Measurements from ENCODE around the gene UBE2O. TPM values are rescaled to one million over a fixed set of nuclear protein-coding genes. Genes with fewer than 3 reads are reported as not detected.

Gene UBE2O
- total RNA-seq, 1 experiment from 2014 or later = 64.7 TPM

- no peak overlapping the region for H3K4me2 ChIP-seq (ENCODE audit: low read length)
These were observed 25.3 kb downstream of the UBE2O start for GRCh38 chr17:76427501-76428231.

DNA sequence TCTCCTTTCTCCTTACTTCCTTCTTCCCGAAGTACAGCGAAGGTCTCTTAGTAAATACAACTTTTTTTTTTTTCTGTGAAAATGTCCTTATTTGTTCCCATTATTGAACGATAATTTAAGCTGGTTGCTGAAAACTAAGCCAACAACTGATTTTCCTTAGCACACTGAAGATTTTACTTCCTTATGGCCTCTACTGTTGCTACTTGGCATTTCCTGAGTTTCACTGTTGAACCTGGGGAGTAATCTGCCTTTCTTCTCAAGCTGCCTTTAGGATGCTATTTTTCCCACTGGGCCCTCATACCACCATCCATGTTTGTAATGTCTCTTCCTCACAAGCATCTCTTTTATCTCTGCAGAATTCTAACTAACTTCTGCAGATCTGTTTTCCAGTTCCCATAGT, 26.1 kb downstream of the UBE2O start:
- Histone ChIP-seq H4K20me1 (ENCODE audit: low read length) (peaks cover 31% of the 10 kb centered on the region), H2AFZ (ENCODE audit: low read length) (no peak overlapping the region), H3K4me1 (ENCODE audit: insufficient read depth, low read length) (no peaks in the 10 kb centered on the region), H3K9ac (ENCODE audit: low read length) (no peak overlapping the region), H3K27ac (ENCODE audit: low read length) (no peak overlapping the region), H3K27me3 (ENCODE audit: low read length) (no peaks in the 10 kb centered on the region), H3K9me2 (replicated peaks; ENCODE audit: low read length) (no peaks in the 10 kb centered on the region), H3K9me3 (ENCODE audit: low read length) (no peaks in the 10 kb centered on the region), H3K36me3 (ENCODE audit: low read depth, low read length) (peaks cover 10% of the 10 kb centered on the region; the same call in 1 of the 2 replicates), H3F3A (ENCODE audit: low read length, unreplicated experiment) (no peaks in the 10 kb centered on the region), H3K79me2 (ENCODE audit: low read length) (peaks cover 89% of the 10 kb centered on the region), H3K4me3 (ENCODE audit: low read length) (no peak overlapping the region), H3K4me2 (ENCODE audit: low read length) (no peak overlapping the region)
- TF ChIP-seq EZH2phosphoT487 (IDR thresholded peaks at IDR 0.05; ENCODE audit: borderline replicate concordance, low read length) = no peak
- TF ChIP-seq EZH2 (IDR thresholded peaks at IDR 0.05; ENCODE audit: low read length, unreplicated experiment) = no peak
- no peak for TF ChIP-seq CTCF (conservative IDR thresholded peaks at IDR 0.05; ENCODE audit: low read depth, low read length)
- intact Hi-C loops (cut with micrococcal nuclease) = no loop called here
- BruUV-seq (replicated peaks) = no TSS peak
- CTCF ChIA-PET = no interaction called here
- ATAC-seq = no peak
- no peak for DNase-seq
- POLR2A ChIA-PET (ENCODE audit: unreplicated experiment) = no interaction called here

More at GRCh38 chr17:76427501-76428231, 25.3 kb downstream of the UBE2O start:
- BruUV-seq (replicated peaks) = no TSS peak
- ATAC-seq (no peak), DNase-seq (no peak)
- Histone ChIP-seq H3K27ac (ENCODE audit: low read length) (no peak overlapping the region), H3K79me2 (ENCODE audit: low read length) (peaks cover 89% of the 10 kb centered on the region), H3K4me3 (ENCODE audit: low read length) (no peak overlapping the region), H4K20me1 (ENCODE audit: low read length) (peaks cover 38% of the 10 kb centered on the region), H3F3A (ENCODE audit: low read length, unreplicated experiment) (no peaks in the 10 kb centered on the region), H3K9me2 (replicated peaks; ENCODE audit: low read length) (no peaks in the 10 kb centered on the region), H3K9me3 (ENCODE audit: low read length) (no peaks in the 10 kb centered on the region), H3K9ac (ENCODE audit: low read length) (no peak overlapping the region), H3K36me3 (ENCODE audit: low read depth, low read length) (peaks cover 10% of the 10 kb centered on the region; the same call in 1 of the 2 replicates), H3K27me3 (ENCODE audit: low read length) (no peaks in the 10 kb centered on the region), H2AFZ (ENCODE audit: low read length) (no peak overlapping the region), H3K4me1 (ENCODE audit: insufficient read depth, low read length) (no peaks in the 10 kb centered on the region)
- TF ChIP-seq CTCF (conservative IDR thresholded peaks at IDR 0.05; ENCODE audit: low read depth, low read length) (no peak), EZH2phosphoT487 (IDR thresholded peaks at IDR 0.05; ENCODE audit: borderline replicate concordance, low read length) (no peak), EZH2 (IDR thresholded peaks at IDR 0.05; ENCODE audit: low read length, unreplicated experiment) (no peak)
- intact Hi-C loops (cut with micrococcal nuclease) = no loop called here
- ChIA-PET CTCF (no interaction called here), POLR2A (ENCODE audit: unreplicated experiment) (no interaction called here)

DNA sequence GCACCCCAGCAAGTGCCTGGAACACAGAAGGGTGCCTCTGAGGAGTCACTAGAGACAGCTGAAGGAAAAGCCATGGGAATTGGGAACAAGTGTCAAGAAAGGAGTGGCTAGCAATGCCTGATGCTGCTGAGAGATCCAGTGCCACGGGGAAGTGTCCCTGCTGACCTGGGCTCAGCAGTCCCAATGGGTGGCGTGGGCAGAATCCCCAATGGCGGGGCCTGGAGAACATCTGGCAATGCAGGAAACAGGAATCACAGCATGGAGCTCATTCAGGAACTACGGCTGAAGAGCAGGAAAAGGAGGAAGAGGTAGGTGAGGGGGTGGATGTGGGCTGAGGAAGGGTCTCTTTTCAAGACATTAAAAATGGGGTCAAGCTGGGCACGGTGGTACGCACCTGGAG, 30.1 kb downstream of the UBE2O start:
- H3K9me2 ChIP-seq (replicated peaks; ENCODE audit: low read length) = no peaks in the 10 kb centered on the region
- no peak overlapping the region for H3K9ac ChIP-seq (ENCODE audit: low read length)
- no TSS peak for BruUV-seq (replicated peaks)
- no peak for ATAC-seq
- ChIA-PET CTCF (no interaction called here), POLR2A (ENCODE audit: unreplicated experiment) (no interaction called here)
- no peak overlapping the region for H3K4me2 ChIP-seq (ENCODE audit: low read length)
- H3K36me3 ChIP-seq (ENCODE audit: low read depth, low read length) = peaks cover 4% of the 10 kb centered on the region; the same call in 1 of the 2 replicates
- H3K79me2 ChIP-seq (ENCODE audit: low read length) = peaks cover 89% of the 10 kb centered on the region
- intact Hi-C loops (cut with micrococcal nuclease) = no loop called here
- TF ChIP-seq EZH2 (IDR thresholded peaks at IDR 0.05; ENCODE audit: low read length, unreplicated experiment) = no peak
- DNase-seq = no peak
- no peak overlapping the region for H3K4me3 ChIP-seq (ENCODE audit: low read length)
- no peaks in the 10 kb centered on the region for H3K4me1 ChIP-seq (ENCODE audit: insufficient read depth, low read length)
- no peak overlapping the region for H2AFZ ChIP-seq (ENCODE audit: low read length)
- peaks cover 26% of the 10 kb centered on the region for H4K20me1 ChIP-seq (ENCODE audit: low read length)
- no peak overlapping the region for H3K27ac ChIP-seq (ENCODE audit: low read length)
- H3K9me3 ChIP-seq (ENCODE audit: low read length) = no peaks in the 10 kb centered on the region
- H3F3A ChIP-seq (ENCODE audit: low read length, unreplicated experiment) = no peaks in the 10 kb centered on the region
- H3K27me3 ChIP-seq (ENCODE audit: low read length) = no peaks in the 10 kb centered on the region

Measured in PC-3 (cell line).